Sciatic nerve (tissue), 2 donors: ENCODE results near the gene GPX8. TPM values are rescaled to one million over a fixed set of nuclear protein-coding genes. Genes with fewer than 3 reads are reported as not detected.

Experiments used
- ATAC-seq: fragments of 200-7000 bp; cut with Tn5 transposase; one replicate; pipeline ENCODE4 v1.9.1; 2020; ENCODE audit warnings: mild to moderate bottlenecking, moderate library complexity
- DNase-seq: peaks from one replicate; pipeline ENCODE4 v3.0.0-alpha.2; 2020; ENCODE audit warnings: low spot score
- intact Hi-C: fragments of 100-400 bp; cut with DNase I; formaldehyde crosslinking; loops from one replicate; pipeline ENCODE4 v1.14.2; 2022
- total RNA-seq: library from RNA; stranded (reverse); fragmentation: NEBNext Ultra II Directional; extraction: Animal tissue kit (Norgen Biotek cat#: 25700); gene quantifications from one replicate; pipeline ENCODE4 v1.2.1, GENCODE V29; 2021
- donor health status: DM: no; HTN: no; CAD: no.
- donor health status: DM: no; HTN: no; CAD: no.

Gene GPX8, protein sequence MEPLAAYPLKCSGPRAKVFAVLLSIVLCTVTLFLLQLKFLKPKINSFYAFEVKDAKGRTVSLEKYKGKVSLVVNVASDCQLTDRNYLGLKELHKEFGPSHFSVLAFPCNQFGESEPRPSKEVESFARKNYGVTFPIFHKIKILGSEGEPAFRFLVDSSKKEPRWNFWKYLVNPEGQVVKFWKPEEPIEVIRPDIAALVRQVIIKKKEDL
- total RNA-seq, result 34.9 TPM

DNA sequence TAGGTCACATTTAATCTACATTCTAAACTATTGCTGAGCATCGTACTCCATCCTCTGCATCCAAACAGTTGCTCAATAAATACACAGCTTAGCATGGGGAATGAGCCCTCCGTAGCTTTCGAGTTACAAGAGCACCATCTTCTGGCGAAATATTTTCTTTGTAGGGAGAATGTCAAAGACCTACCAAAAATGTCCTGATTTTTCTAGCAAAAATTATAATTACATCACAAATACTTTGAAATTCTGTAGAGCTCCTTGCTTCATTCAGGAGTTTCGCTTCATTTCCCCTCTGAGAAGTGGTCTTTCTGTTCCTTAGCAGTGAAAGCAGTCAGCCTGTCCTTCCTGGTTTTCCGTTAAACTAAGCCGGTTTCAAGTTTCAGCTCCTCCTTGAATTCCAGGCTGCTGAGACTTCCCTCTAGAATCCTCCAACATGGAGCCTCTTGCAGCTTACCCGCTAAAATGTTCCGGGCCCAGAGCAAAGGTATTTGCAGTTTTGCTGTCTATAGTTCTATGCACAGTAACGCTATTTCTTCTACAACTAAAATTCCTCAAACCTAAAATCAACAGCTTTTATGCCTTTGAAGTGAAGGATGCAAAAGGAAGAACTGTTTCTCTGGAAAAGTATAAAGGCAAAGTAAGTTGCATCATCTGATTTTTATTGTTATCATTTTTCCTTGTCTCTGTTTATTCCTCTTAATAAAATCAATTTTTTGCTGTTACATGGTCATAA is at the start of gene GPX8:
TSS of gene GPX8 (plus strand) at position 409 of the 730 bp plus-strand sequence. CDS start at position 431, 22 bp downstream.
- peak; percentile 94 for ATAC-seq
- intact Hi-C loops, result loop anchor here (5.0 kb wide), 1 partner anchor 147 kb away; the partner anchor contains the start of genes DHX29 and MTREX
- DNase-seq, result no peak

DNA sequence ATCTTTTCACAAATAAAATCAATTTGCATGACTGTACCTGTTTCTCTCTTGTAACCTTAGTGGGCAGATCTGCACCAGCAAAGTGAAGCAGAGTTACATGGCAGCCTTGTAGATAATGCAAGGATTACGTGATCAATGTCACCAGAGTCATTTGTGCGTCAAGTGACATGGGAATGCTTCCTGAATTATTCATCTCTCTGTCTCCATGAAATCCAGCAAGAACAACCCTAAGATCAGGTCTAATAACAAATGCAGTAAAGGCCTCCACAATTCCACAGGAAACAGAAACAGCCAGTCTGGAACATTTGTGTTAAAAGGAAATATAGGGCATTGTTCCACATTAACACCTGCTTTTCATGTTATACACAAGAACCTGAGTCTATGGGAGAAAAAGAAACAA is 49.8 kb upstream of the GPX8 start:
- intact Hi-C loops, result no loop called here
- DNase-seq (no peak), ATAC-seq (no peak)

DNA sequence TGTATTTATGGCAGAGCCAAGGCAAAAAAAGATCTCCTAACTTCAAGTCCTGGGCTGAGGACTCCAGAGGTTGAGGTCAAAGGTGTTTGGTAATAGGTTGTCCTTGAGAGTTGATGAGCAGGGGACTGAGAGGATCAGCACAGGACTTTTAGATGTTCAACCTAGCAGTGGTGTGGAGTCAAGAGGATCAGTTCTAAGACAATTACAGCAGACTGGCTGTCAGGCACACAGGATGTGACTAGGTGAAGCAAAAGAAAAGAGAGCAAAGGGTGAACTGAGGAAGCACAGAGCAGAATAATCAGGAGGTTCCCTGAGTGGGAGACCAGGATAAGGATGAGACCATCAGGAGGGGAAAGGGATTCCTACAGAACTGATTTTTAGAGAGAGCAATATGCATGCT is 46.6 kb upstream of the GPX8 start:
- DNase-seq (no peak), ATAC-seq (no peak)
- intact Hi-C loops, result no loop called here

DNA sequence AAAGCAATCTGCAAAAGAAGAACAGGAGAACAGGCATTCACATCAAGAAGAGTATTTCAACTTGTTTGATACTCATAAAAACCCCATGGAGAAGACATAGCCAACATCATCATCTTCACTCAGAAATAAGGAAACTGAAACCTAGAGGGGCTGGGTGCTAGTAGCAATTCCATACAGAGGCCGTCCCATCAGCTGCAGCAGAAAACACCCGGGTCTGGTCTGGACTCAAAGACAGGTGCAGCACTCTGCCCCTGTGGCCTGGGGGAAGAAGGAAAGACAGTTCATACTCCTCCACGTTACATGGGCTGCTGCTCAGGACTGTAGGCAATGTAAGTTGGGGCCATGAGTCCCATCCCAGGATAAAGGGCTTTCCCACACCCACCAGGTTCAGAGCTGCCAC is 45.9 kb upstream of the GPX8 start:
- intact Hi-C loops, result no loop called here
- no peak for ATAC-seq
- DNase-seq, result no peak

DNA sequence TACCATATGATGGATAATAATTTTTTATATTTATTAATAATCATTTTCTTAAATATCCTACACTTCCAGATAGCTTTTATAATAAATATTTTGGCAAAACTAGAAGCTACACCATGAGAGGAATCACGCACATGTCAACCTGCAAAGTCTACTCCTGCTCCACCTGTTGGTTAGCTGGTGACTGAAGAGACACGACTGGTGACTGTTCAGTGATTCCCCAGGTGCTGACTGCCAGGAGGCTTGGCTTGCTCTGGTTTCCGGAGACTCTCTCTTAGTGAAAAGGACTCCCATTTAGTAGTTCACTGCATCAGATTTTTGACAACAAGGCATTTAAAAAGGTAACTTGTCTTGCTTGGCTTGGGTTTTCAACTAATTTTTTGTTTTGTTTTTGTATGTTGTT is 36.6 kb upstream of the GPX8 start:
- intact Hi-C loops, result no loop called here

DNA sequence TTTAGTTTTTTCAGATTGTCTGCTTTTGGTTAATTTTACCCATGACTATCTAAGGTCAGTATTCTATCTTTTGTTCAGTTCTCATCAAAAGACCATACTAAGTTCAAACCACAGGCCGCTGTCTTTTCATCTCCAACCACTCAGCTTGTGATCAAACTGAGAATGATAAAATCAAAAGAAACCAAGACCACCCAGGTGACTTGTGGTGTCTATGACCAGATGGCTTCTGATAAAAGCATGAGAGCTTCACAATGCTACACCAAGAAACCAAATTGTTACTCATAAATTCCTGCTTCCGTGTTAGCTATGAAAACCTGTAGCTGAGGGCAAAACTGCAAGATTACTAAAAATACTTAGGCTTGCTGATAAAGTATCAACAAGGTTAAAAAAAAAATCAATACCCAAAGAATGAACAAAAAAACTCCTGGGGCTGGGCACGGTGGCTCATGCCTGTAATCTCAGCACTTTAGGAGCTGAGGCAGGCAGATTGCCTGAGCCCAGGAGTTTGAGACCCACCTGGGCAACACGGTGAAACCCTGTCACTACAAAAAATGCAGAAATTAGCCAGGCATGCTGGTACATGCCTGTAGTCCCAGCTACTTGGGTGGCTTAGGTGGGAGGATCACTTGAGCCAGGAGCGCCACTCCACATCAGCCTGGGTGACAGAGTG is 25.8 kb upstream of the GPX8 start:
- no peak for DNase-seq
- ATAC-seq, result no peak

More for the DNA sequence above, 36.6 kb upstream of the GPX8 start:
- DNase-seq (no peak), ATAC-seq (no peak)

DNA sequence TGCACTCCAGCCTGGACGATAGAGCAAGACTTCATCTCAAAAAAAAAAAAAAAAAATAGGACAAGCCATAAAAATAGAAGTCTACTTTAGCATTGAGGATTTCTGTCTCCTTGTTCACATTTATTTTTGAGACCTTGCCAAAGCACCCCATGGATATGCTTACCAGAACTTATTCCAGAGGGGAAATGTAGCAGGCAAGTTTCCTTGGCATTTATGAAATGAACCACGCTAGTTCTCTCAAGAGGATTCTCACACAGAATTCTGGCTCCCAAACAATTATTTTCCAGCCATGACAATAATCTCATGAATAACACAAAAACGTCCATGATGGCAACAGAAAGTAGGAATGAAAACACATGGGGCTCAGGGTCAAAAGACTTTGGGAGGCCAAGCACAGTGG is 23.4 kb upstream of the GPX8 start:
- ATAC-seq (no peak), DNase-seq (no peak)
- intact Hi-C loops, result loop anchor here (10.0 kb wide), 1 partner anchor 632 kb away; no protein-coding TSS in a partner anchor

More for the DNA sequence above, 25.8 kb upstream of the GPX8 start:
- intact Hi-C loops, result loop anchor here (10.0 kb wide), 1 partner anchor 629 kb away; no protein-coding TSS in a partner anchor

DNA sequence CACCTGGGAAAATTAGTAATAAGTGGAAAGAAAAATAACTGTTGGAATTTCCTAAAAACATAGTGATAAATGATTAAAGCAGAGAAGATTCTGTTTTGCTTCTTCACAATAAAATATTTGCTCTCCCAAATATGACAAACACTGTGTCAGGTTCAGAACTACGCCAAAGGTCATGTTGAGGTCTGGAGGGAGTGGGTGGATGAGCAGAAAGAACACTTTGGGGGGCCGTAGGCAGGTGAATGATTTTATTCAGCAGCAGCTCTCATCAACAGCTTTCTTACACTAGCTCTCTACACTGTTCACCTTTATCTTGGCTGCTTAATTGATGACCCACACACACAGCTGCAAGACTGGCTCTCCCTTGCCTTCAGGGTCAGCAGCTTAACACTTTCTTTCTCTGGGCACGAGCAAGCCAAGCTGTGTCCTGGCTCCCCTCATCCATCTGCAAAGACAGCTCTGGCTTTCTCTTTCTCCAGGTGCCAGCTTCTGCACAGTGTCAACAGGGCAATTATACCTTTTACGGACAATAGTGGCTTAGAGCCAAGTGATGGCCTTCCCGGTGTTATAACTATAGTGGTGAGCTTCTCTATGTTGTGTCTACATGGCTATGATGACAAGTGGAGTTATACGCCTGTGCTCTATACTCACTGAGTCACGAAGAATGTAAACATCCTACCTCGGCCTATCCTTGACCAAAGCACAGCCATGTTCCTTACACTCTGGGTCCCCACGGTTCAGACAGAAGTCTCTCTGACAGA is 18.9 kb upstream of the GPX8 start:
- ATAC-seq (no peak), DNase-seq (no peak)
- intact Hi-C loops, result no loop called here

DNA sequence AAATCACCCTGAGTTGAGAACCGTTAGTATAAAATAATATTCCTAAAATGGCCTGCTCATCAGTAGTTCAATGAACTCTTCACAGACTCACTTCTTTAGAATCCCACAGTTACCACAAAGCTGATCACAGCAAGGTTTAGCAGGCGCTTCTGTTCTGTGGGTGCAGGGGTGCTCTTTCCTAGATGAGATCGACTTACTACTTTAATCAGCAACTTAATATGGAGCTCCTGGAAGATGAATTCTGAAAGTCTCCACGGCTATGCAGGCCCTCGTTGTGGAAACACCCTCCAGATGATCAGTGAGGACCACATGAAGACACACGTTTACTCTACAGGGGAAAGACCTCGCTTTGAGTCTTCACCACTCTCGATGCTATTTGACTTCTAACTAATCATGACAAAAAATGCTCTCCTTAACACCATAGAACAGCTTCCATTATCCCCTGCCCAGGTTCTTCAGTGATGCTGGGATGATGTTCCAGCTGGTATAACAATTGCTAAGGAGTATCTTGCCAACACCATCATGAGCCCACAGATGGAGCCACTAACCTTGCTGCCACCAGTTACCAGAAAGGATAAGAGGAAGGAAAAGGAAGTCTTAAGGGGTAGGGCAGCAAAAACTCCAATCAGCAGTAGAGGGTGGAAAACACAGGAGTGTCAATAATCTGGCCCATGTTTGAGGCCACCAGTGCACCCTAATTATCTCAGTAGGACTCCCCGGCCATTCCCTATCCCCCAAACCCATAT is 17.9 kb upstream of the GPX8 start:
- intact Hi-C loops, result no loop called here
- ATAC-seq (no peak), DNase-seq (no peak)

DNA sequence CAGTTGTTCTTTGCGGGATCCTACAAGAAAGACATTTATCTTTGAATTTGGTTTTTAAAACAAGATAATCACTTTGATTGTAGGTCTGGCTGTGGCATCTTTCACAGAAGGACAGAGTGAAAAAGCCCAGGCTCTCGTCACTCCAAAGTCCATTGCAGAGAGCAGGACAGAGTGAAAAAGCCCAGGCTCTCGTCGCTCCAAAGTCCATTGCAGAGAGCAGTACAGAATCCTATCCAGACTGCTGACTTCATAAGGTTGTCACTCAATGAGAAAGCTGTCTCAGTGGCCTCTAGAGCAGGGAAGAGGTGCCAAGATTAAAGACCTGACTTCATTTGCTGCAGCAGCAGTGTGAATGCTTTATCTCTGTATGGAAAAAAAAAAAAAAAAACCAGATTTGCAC is 16.3 kb upstream of the GPX8 start:
- ATAC-seq (no peak), DNase-seq (no peak)
- intact Hi-C loops, result no loop called here

DNA sequence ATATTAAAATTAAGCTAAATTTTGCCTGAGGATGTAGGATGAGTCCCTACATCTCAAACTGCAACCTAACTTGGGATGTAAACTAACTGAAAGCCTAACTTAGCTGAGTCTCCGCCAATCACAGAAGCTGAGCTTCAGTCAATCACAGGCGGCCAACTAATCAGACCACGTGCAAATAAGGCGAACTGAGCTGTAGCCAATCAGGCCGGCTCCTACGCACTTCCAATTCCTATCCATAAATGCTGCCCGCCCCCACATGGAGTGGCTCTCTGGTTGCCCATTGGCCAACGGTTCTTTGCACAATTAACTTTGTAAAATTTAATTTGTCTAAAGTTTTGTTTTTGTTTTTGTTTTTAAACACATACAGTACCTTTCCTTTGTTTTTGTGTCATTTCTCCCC is 13.9 kb upstream of the GPX8 start:
- DNase-seq (no peak), ATAC-seq (no peak)
- intact Hi-C loops, result no loop called here

DNA sequence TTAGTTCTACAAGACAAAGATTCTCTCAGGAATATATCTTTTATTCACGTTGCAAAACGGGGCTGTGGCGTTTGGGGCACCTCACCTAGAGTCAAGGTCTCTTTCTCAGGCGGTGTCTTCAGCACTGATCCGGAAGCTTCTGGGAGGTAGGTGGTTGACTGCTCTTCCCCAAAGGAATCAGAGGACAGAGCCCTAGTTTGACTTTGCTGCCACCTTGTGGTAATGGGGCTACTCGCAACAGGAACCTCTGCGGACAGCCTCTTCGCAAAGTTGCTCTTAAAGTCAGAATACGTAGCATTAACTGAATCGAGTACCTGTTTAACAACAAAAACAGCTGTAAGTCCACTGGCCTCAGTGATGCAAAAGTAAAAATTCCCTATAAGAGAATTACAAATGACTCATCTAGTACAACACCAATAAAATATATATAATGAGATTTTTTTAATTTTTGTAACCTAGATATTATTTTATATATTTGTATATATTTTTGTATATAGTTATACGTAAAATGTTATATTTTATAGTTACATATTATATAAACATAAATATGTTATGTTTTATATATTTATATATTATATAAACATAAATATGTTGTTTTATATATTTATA is 13.3 kb upstream of the GPX8 start:
- intact Hi-C loops, result no loop called here
- ATAC-seq (peak; percentile 83), DNase-seq (peak; percentile 86)

DNA sequence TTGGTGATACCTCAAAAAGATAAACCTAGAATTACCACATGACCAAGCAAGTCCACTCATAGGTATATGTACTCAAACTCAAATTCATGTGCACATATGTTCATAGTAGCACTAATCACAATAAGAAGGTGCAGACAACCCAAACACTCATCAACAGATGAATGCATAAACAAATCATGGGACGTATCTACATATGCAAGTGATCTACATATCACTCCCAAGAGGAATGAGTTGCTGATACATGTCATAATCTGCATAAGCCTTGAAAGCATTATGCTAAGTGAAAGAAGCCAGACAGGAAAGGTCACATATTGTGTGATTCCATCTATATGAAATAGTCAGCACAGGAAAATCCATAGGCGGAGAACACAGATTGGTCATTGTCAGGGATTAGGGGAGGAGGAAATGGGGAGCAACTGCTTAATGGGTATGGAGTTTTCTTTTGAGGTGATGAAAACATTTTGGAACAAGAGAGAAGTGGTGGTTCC is 10.6 kb upstream of the GPX8 start:
- intact Hi-C loops, result no loop called here
- DNase-seq, result no peak

DNA sequence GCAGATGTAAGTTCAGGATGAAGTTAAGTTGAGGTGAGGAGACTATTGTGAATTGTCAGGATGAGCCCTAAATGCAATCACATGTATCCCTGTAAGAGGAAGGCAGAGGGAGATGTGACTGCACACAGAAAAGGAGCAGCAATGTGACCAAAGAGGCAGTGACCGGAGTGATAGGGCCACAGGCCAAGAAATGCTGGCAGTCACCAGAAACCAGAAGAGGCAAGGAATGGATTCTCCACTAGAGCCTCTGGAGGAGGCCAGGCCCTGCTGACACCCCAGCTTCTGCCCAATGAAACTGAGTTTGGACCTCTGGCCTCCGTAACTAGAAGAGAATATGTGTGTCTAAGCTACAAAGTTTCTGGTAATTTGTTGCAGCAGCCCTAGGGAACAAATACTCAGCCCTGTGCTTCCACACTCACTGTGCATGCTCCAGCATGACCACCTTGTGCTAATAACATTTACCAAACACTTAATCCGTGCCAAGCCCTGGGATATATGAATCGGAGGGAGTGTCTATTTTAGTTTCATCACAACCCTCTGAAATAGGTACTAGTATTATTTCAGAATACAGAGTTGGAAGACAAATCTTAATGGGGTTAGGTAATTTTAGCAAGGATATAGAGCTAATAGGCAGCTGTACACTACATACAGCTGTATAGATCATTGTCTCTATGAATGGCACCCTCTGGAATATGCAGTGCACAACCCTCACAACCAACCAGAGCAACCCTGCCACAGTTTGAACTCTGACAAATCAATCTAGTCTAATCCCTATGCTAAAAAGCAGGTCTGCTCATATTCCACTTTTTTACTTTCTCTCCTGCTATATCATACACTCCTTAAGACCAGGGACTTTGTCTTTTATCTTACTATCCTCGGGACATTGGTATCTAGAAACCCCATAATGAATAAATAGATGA is 7.8 kb upstream of the GPX8 start:
- intact Hi-C loops, result no loop called here
- DNase-seq (no peak), ATAC-seq (no peak)

More for the DNA sequence above, 10.6 kb upstream of the GPX8 start:
- no peak for ATAC-seq

DNA sequence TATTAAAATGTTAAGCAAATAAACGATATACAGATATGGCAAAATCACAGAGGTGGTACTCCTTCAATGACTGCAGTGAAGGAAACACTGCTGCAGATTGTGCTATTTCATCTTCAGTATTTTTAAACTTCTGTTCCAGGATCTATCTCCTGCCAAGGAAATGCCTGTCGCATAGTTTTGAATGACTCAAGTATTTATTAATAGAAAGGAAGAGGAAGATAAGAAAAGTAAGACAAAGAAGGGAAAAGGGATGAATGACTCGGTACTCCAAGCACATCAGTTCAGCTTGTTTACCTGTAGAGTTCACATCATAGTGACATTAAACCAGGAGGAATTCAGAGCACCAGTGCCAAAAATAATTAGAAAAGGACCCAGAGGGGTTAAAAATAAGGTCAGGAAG is 5.1 kb upstream of the GPX8 start:
- intact Hi-C loops, result no loop called here
- DNase-seq (no peak), ATAC-seq (no peak)

DNA sequence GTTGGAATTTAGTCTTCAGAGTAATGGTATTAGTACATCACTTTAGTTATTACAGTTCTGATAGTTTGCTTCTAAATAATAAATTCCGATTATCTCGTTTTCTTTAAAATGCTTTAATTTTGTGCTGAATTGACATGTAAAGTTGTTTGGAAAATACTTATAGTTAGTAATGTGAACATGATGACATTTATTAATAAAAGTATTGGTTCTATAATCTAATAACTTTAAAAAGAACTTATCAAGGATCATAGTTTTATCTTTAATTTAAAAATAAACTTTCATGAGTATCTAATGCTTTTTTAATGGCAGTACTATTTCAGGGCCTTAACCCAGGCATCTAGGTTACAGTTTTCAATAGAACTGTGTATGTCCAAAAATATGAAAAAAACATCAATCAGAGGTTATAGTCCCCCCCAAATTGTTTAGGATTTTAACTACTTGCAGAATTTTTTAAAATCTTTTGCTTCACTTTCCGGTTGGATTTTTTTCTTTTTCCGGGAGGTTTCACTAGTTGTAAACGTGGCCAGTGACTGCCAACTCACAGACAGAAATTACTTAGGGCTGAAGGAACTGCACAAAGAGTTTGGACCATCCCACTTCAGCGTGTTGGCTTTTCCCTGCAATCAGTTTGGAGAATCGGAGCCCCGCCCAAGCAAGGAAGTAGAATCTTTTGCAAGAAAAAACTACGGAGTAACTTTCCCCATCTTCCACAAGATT is 680 bp downstream of the GPX8 start:
- ATAC-seq, result peak; percentile 94
- intact Hi-C loops, result loop anchor here (5.0 kb wide), 1 partner anchor 147 kb away; the partner anchor contains the start of genes DHX29 and MTREX
- DNase-seq, result peak; percentile 75
